Activated T-cell treated with anti-CD3 and anti-CD28 coated beads, Interleukin-2, amount 50 U/mL, for 4 hours (primary cell): ENCODE measurements around the gene PLXDC2. TPM values are rescaled to one million over a fixed set of nuclear protein-coding genes. Genes with fewer than 3 reads are reported as not detected.

ENCODE experiments used
- ATAC-seq, 2 donors: fragments of 200-7000 bp; cut with Tn5 transposase; one replicate each; pipeline ENCODE4 v1.10.0; 2021
- DNase-seq: peaks from one replicate; pipeline ENCODE4 v3.0.0-alpha.2; 2020
- H3K27me3 Mint-ChIP-seq: one replicate; pipeline ENCODE4 v1.8.0; 2021; ENCODE audit warnings: low read depth, mixed read lengths
- H3K36me3 Mint-ChIP-seq: one replicate; pipeline ENCODE4 v1.8.0; 2022; ENCODE audit warnings: mixed read lengths; ENCODE audit not compliant: insufficient read depth
- H3K4me1 Mint-ChIP-seq: one replicate; pipeline ENCODE4 v1.8.0; 2021; ENCODE audit warnings: low read depth, mixed read lengths
- H3K4me3 Mint-ChIP-seq: one replicate; pipeline ENCODE4 v1.8.0; 2021; ENCODE audit warnings: mild to moderate bottlenecking, moderate library complexity, mixed read lengths
- H3K9me3 Mint-ChIP-seq: one replicate; pipeline ENCODE4 v1.8.0; 2021; ENCODE audit warnings: mixed read lengths
- total RNA-seq, 3 donors: library from RNA; stranded (reverse); gene quantifications; one replicate each; pipeline ENCODE4 v1.2.1, GENCODE V29; 2021

PLXDC2 gene
- total RNA-seq, 3 donors from 2014 or later = 0.08 to 0.21 (median 0.16) TPM

- no peak for ATAC-seq
- DNase-seq = no peak
- Mint-ChIP-seq H3K4me3 (no peak overlapping the region), H3K4me1 (no peaks in the 10 kb centered on the region), H3K9me3 (peaks cover 20% of the 10 kb centered on the region), H3K27me3 (no peaks in the 10 kb centered on the region), H3K36me3 (no peaks in the 10 kb centered on the region)
Measured at GRCh38 chr10:20299034-20299736, 483.0 kb downstream of the PLXDC2 start.

GRCh38 chr10:20300735-20301134, 484.5 kb downstream of the PLXDC2 start:
- DNase-seq (no peak), ATAC-seq (no peak)
- Mint-ChIP-seq H3K36me3 (no peaks in the 10 kb centered on the region), H3K4me3 (no peak overlapping the region), H3K4me1 (no peaks in the 10 kb centered on the region), H3K27me3 (no peaks in the 10 kb centered on the region), H3K9me3 (peaks cover 17% of the 10 kb centered on the region)

GRCh38 chr10:20302033-20302432, 485.8 kb downstream of the PLXDC2 start:
- Mint-ChIP-seq H3K36me3 (no peaks in the 10 kb centered on the region), H3K4me3 (no peak overlapping the region), H3K9me3 (peaks cover 14% of the 10 kb centered on the region), H3K27me3 (no peaks in the 10 kb centered on the region), H3K4me1 (no peaks in the 10 kb centered on the region)
- no peak for ATAC-seq
- DNase-seq = no peak

GRCh38 chr10:20303453-20304152, 487.4 kb downstream of the PLXDC2 start:
- ATAC-seq (no peak), DNase-seq (no peak)
- H3K4me1 Mint-ChIP-seq = no peaks in the 10 kb centered on the region
- H3K4me3 Mint-ChIP-seq = no peak overlapping the region
- peaks cover 12% of the 10 kb centered on the region for H3K9me3 Mint-ChIP-seq
- no peaks in the 10 kb centered on the region for H3K27me3 Mint-ChIP-seq
- H3K36me3 Mint-ChIP-seq = no peaks in the 10 kb centered on the region

GRCh38 chr10:20313665-20314064, 497.4 kb downstream of the PLXDC2 start:
- no peak for ATAC-seq
- H3K4me3 Mint-ChIP-seq = no peak overlapping the region
- H3K4me1 Mint-ChIP-seq = no peaks in the 10 kb centered on the region
- no peaks in the 10 kb centered on the region for H3K36me3 Mint-ChIP-seq
- H3K9me3 Mint-ChIP-seq = peaks cover 20% of the 10 kb centered on the region
- DNase-seq = no peak
- no peaks in the 10 kb centered on the region for H3K27me3 Mint-ChIP-seq

- no peaks in the 10 kb centered on the region for H3K27me3 Mint-ChIP-seq
- no peak for DNase-seq
- ATAC-seq = no peak
- H3K9me3 Mint-ChIP-seq = peaks cover 20% of the 10 kb centered on the region
- H3K4me3 Mint-ChIP-seq = no peak overlapping the region
- no peaks in the 10 kb centered on the region for H3K36me3 Mint-ChIP-seq
- H3K4me1 Mint-ChIP-seq = no peaks in the 10 kb centered on the region
Measured at GRCh38 chr10:20314431-20314830, 498.2 kb downstream of the PLXDC2 start.

GRCh38 chr10:20327954-20328353, 511.7 kb downstream of the PLXDC2 start:
- H3K4me3 Mint-ChIP-seq = no peak overlapping the region
- no peaks in the 10 kb centered on the region for H3K36me3 Mint-ChIP-seq
- H3K4me1 Mint-ChIP-seq = no peaks in the 10 kb centered on the region
- no peak for ATAC-seq
- no peak for DNase-seq
- no peaks in the 10 kb centered on the region for H3K27me3 Mint-ChIP-seq
- H3K9me3 Mint-ChIP-seq = peaks cover 11% of the 10 kb centered on the region

- no peak overlapping the region for H3K4me3 Mint-ChIP-seq
- peaks cover 25% of the 10 kb centered on the region for H3K9me3 Mint-ChIP-seq
- ATAC-seq (no peak), DNase-seq (no peak)
- no peaks in the 10 kb centered on the region for H3K27me3 Mint-ChIP-seq
- H3K36me3 Mint-ChIP-seq = no peaks in the 10 kb centered on the region
- no peaks in the 10 kb centered on the region for H3K4me1 Mint-ChIP-seq
Measured at GRCh38 chr10:20330246-20330645, 514.0 kb downstream of the PLXDC2 start.

GRCh38 chr10:20334559-20334958, 518.3 kb downstream of the PLXDC2 start:
- H3K9me3 Mint-ChIP-seq = peaks cover 26% of the 10 kb centered on the region
- ATAC-seq (no peak), DNase-seq (no peak)
- H3K4me1 Mint-ChIP-seq = no peaks in the 10 kb centered on the region
- H3K4me3 Mint-ChIP-seq = no peak overlapping the region
- H3K27me3 Mint-ChIP-seq = no peaks in the 10 kb centered on the region
- H3K36me3 Mint-ChIP-seq = no peaks in the 10 kb centered on the region
